GM18868 (cell line): Measurements from ENCODE around the gene GPN1.
"Not testable (repeated sequence)": the region's sequence is repeated elsewhere in the genome, so short reads cannot be mapped to it uniquely, and the experiment has no call there.

Experiments used
- ATAC-seq: cut with Tn5 transposase; IDR thresholded peaks from one replicate; pipeline ENCODE4 v1.9.1; 2021; ENCODE audit warnings: mild to moderate bottlenecking, moderate library complexity; ENCODE audit not compliant: unreplicated experiment

GPN1 gene

GRCh38 chr2:27667446-27667845, 38.6 kb downstream of the GPN1 start:
- no peak for ATAC-seq

- no peak for ATAC-seq
These were observed 42.4 kb downstream of the GPN1 start for GRCh38 chr2:27671235-27671634.

- ATAC-seq, result no peak
These were observed 44.1 kb downstream of the GPN1 start for GRCh38 chr2:27672723-27673486.

GRCh38 chr2:27680571-27680970, 51.7 kb downstream of the GPN1 start:
- ATAC-seq, result no peak

- ATAC-seq, result no peak
These were observed 53.0 kb downstream of the GPN1 start for GRCh38 chr2:27681841-27682240.

- ATAC-seq, result not testable (repeated sequence)
These were observed 53.5 kb downstream of the GPN1 start for GRCh38 chr2:27682334-27682771.

GRCh38 chr2:27683390-27684071, 54.7 kb downstream of the GPN1 start:
- peak; percentile 72 for ATAC-seq

GRCh38 chr2:27685006-27685405, 56.2 kb downstream of the GPN1 start:
- ATAC-seq, result not testable (repeated sequence)

GRCh38 chr2:27685577-27685976, 56.7 kb downstream of the GPN1 start:
- no peak for ATAC-seq

GRCh38 chr2:27687232-27687631, 58.4 kb downstream of the GPN1 start:
- ATAC-seq, result no peak

GRCh38 chr2:27689424-27689823, 60.6 kb downstream of the GPN1 start:
- no peak for ATAC-seq

- ATAC-seq, result no peak
These were observed 61.2 kb downstream of the GPN1 start for GRCh38 chr2:27690052-27690451.

- ATAC-seq, result no peak
These were observed 68.8 kb downstream of the GPN1 start for GRCh38 chr2:27697660-27698059.
